EL (cell line): ENCODE measurements around the gene NECTIN2.
A peak's percentile ranks its signal among the peaks of the same experiment; 100 is the strongest.

Source experiments
- DNase-seq: peaks from one replicate; pipeline ENCODE4 v3.0.0-alpha.2; 2016

Gene NECTIN2

GRCh38 chr19:44845612-44846454 lies at the start of gene NECTIN2:
TSS of gene NECTIN2 (plus strand) at chr19:44846297. CDS start at chr19:44846526, 229 bp downstream.
- DNase-seq: peak; percentile 99

- DNase-seq: no peak
Measured at GRCh38 chr19:44796701-44797115, 49.4 kb upstream of the NECTIN2 start.

GRCh38 chr19:44799627-44800346 lies 46.3 kb upstream of the NECTIN2 start:
- DNase-seq: no peak

GRCh38 chr19:44800461-44800860 lies 45.6 kb upstream of the NECTIN2 start:
- peak; percentile 75 for DNase-seq

GRCh38 chr19:44803442-44804428 lies 42.4 kb upstream of the NECTIN2 start:
- DNase-seq: no peak

GRCh38 chr19:44806291-44806690 lies 39.8 kb upstream of the NECTIN2 start:
- DNase-seq: no peak

GRCh38 chr19:44807162-44807561 lies 38.9 kb upstream of the NECTIN2 start:
- no peak for DNase-seq

- peak; percentile 66 for DNase-seq
Measured at GRCh38 chr19:44807652-44808462, 38.2 kb upstream of the NECTIN2 start.

GRCh38 chr19:44808463-44809371 lies 37.4 kb upstream of the NECTIN2 start, which contains the start of gene BCAM:
TSS of gene BCAM (plus strand) at chr19:44809103. CDS start at chr19:44809125, 22 bp downstream.
- peak; percentile 79 for DNase-seq

- no peak for DNase-seq
Measured at GRCh38 chr19:44809577-44810233, 36.4 kb upstream of the NECTIN2 start.

GRCh38 chr19:44810234-44811121 lies 35.6 kb upstream of the NECTIN2 start:
- DNase-seq: no peak

- no peak for DNase-seq
Measured at GRCh38 chr19:44811122-44811419, 35.0 kb upstream of the NECTIN2 start.

- no peak for DNase-seq
Measured at GRCh38 chr19:44812142-44812718, 33.9 kb upstream of the NECTIN2 start.

GRCh38 chr19:44813070-44813840 lies 32.8 kb upstream of the NECTIN2 start:
- DNase-seq: no peak

- DNase-seq: no peak
Measured at GRCh38 chr19:44813841-44814470, 32.1 kb upstream of the NECTIN2 start.

GRCh38 chr19:44814517-44814916 lies 31.6 kb upstream of the NECTIN2 start:
- no peak for DNase-seq

GRCh38 chr19:44816301-44816700 lies 29.8 kb upstream of the NECTIN2 start:
- no peak for DNase-seq
